Posterior cingulate gyrus (tissue), 11 donors: ENCODE measurements around the gene PHRF1.

Source experiments
- DNase-seq, 10 donors: peaks; one replicate each; pipeline versions ENCODE4 v3.0.0 to v3.0.0-alpha.2; 2020 to 2021; ENCODE audit warnings: mixed read lengths in 3 of 10
- intact Hi-C: fragments of 100-400 bp; cut with DNase I; formaldehyde crosslinking; loops from one replicate; pipeline ENCODE4 v1.15.1; 2023

Gene PHRF1

DNA sequence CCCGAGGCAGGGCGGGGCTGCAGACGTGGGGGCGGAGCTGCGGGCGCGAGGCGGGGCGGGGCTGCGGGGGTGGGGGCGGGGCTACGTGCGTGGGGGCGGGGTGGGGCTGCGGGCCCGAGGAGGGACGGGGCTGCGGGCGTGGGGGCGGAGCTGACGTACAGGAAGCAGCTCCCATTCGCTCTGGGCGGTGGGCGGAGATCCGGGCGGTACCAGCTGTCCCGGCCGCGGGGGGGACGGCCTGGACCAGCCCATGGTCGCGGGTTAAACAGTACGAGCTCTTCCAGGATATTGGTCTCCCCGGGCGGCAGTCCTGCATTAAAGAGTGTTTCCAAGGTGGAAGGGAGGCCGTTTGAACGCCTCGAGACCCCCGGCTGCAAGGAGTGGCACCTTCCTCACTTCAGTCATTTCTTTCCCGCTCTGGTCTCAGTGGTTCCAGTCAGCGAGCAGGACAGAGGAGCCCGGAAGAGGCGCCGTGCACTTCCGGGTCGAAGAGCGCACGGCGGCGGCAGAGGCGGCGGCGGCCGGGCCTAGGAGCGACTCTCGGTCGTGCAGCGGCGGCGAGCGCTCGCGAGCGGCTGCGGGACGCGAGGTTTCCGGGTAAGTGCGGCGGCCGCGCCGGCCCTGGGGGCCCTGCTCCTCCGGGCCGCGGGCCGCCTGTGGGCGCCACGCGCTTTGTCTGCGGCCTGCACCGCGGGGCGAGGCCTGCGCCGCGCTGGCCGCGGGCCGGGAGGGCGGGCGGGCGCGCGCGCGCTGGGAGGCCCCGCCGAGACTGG is at the start of gene PHRF1:
PHRF1 (plus strand) TSS at position 475 of the 773 bp plus-strand sequence. CDS start 5,043 bp downstream, outside the sequence.
- peak; percentile 91 to 99 (median 96) for DNase-seq
- intact Hi-C loops = no loop called here

DNA sequence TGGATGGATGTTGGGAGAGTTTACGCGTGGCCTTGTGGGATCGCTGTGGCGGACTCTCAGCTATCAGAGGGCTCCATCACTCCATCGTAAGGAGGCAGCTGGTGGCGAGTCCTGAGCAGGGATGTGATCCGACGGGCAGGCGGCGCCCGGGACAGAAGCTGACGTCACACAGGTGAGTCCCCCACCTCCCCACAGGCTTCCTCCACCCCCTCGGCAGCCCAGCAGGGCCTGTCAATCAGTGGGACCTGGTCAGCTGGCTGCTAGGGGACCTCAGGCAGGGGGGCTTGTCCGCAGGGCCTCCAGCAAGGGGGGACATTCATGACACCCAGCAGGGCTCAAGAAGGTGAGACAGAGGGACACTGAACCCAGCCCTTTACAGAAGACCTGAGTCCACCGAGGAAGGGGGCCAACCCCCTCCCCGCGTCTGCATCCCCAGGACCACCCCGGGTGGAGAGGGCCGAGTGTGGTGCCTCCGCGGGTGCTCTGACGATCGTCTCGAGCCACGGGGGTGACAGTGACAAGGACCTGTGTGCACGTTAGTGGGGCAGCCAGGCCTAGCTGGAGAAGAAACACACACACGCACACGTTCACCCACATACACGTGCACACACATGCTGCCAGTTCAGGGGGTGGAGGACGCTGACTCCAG is 48.0 kb upstream of the PHRF1 start:
- intact Hi-C loops = no loop called here
- peak in 1 of 10 donors; percentile 61 for DNase-seq

- intact Hi-C loops = no loop called here
- DNase-seq = peak in 1 of 10 donors; percentile 58
Observed at GRCh38 chr11:528815-529727, 47.2 kb upstream of the PHRF1 start.

GRCh38 chr11:529728-530411 is 46.4 kb upstream of the PHRF1 start:
- intact Hi-C loops = no loop called here
- DNase-seq = peak in 2 of 10 donors; percentile 58 to 77

DNA sequence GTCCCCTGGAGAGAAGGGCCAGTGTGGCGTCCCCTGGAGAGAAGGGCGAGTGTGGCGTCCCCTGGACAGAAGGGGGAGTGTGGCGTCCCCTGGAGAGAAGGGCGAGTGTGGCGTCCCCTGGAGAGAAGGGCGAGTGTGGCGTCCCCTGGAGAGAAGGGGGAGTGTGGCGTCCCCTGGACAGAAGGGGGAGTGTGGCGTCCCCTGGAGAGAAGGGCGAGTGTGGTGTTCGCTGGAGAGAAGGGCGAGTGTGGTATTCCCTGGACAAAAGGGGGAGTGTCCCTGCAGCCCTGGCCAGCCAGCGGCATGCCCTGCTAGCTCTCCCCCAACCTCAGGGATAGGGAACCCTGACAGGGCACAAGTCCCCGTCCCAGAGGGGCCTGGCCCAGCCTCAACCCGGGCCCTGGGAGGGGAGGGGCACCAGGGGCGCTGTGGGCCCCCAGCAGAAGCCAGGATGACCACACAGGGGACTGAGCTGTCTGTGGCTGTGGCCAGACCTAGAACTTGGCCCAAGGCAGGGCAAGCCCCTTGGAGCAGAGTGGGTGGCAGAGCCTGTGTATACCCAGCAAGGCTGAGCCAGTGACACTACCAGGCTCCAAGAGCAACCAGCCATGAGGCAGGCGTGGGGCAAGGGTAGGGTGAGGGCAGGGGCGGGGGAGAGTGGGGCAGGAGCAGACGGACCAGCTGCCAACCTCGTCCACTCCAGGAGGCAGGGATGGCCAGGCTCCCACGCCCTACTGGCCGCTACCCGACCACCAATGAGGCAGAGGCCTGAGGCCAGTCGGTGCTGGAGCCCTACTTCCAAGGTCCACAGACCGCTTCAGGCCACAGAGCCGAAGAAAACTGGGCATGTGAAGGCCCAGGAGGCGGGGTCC is 45.1 kb upstream of the PHRF1 start:
- intact Hi-C loops = no loop called here
- peak in 1 of 10 donors; percentile 64 for DNase-seq

DNA sequence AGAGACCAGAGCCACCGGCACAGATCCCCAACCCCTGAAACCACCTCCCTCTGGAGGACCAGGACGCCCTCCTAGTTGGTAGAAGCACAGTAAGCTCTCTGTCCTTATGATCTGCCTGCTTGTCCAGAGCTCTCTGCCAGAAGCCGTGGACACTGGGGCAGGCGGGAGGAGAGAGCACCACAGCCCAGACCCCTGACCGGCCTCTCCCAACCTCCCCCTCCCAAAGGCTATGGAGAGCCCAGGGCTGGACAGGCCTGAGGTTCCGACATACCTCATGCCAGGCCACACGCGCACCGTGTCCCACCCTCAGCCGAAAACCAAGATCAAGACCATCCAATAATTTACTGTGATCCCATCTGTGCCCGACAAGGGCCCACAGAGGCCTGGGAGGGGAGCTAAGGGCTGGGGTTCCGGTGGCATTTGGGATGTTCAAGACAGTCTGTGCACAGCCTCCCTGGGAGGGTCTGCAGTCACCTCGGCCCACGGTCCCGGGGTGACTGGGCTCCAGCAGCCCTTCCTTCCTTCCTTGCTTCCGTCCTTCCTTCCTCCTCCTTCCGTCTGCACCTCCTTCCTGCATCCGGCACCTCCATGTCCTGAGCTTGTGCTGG is 44.2 kb upstream of the PHRF1 start:
- DNase-seq = no peak
- intact Hi-C loops = no loop called here

DNA sequence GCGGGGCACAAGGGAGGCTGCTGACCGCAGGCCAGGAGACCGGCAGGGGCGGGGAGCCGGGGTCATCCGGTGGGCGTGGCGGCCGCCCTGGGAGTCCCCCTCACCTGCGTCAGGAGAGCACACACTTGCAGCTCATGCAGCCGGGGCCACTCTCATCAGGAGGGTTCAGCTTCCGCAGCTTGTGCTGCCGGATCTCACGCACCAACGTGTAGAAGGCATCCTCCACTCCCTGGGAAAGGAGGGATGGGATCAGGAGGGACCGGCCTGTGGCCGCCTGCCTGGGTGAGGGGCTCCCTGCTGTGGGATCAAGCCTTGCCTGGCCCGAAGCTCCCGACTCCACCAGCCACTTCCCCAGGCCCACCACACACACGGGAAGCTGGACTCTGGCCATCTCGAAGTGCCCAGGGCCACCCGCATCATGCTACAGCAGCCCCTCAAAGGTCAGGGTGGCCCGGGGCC is 43.7 kb upstream of the PHRF1 start:
- DNase-seq = no peak

GRCh38 chr11:532986-533585 is 43.2 kb upstream of the PHRF1 start:
- intact Hi-C loops = no loop called here

More for the DNA sequence above, 43.7 kb upstream of the PHRF1 start:
- intact Hi-C loops = no loop called here

DNA sequence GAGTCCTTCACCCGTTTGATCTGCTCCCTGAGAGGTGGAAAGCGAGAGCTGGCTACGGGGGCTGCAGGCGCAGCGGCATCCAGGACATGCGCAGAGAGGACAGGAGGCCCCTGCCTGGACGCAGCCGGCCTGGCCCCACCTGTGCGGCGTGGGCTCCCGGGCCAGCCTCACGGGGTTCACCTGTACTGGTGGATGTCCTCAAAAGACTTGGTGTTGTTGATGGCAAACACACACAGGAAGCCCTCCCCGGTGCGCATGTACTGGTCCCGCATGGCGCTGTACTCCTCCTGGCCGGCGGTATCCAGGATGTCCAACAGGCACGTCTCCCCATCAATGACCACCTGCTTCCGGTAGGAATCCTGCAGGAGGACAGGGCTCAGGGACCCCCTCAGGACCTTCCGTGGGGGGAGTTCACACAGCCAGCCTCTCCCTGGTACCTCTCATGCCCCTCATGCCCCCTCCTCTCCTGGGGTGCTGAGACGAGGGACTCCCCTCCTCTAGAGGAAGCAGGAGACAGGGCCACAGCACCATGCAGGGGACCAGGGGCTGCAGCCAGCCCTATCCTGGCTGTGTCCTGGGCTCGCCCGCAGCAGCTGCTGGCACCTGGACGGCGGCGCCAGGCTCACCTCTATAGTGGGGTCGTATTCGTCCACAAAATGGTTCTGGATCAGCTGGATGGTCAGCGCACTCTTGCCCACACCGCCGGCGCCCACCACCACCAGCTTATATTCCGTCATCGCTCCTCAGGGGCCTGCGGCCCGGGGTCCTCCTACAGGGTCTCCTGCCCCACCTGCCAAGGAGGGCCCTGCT is 42.5 kb upstream of the PHRF1 start:
- intact Hi-C loops = no loop called here
- DNase-seq = peak in 2 of 10 donors; percentile 71 to 80

More at GRCh38 chr11:532986-533585, 43.2 kb upstream of the PHRF1 start:
- DNase-seq = peak in 1 of 10 donors; percentile 81

DNA sequence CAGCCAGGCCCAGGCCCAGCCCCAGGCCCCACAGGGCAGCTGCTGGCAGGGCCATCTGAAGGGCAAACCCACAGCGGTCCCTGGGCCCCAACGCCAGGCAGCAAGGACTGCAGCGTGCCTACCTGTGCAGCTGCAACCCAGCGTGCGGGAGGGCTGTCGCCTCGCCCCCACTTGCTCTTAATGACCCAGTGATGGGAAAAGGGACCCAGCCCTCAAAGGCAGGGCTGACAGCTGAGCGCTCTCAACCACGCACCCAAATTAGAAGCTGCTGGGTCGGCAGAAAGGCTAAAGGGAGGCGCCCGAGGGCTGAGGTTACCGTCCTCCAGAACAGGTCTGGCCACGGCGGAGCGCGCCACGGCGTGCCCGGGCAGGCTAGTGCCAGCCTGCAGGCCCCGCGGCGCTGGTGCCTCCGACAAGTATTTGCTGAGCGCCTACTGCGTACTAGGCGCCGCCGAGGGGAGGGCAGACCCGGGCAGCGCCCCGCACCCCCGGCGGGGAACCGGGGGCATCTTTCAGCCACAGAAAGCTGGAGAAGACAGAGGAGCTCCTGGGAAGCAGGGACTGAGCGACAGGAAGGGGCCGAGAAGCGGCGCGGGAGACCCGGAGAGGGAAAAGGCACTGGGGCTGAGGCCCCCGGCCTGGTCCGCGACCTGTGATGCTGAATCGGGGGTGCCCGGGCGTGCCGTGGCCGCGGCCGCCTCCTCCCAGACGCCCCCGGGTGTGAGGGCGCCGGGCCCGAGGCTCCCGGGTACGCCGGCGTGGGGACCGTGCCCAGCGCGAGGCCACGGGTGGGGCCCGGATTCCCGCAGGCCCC is 41.7 kb upstream of the PHRF1 start:
- DNase-seq = peak in 3 of 10 donors; percentile 69 to 88 (median 81)

DNA sequence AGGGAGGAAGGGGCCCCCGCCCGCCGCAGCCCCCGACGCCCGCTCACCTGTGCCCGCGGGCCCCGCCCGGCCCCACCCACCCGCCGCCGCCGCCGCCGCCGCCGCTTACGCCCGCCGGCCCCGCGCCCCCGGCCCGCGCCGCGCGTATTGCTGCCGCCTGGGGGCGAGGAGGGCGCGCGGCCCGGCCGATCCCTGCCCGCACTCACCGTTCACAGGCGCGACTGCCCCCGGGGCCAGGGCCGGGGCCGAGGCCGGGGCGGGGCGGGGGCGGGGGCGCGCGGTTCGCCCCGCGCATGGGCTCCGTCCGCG is 41.1 kb upstream of the PHRF1 start:
- intact Hi-C loops = no loop called here
- no peak for DNase-seq

More for the DNA sequence above, 41.7 kb upstream of the PHRF1 start:
- intact Hi-C loops = no loop called here

DNA sequence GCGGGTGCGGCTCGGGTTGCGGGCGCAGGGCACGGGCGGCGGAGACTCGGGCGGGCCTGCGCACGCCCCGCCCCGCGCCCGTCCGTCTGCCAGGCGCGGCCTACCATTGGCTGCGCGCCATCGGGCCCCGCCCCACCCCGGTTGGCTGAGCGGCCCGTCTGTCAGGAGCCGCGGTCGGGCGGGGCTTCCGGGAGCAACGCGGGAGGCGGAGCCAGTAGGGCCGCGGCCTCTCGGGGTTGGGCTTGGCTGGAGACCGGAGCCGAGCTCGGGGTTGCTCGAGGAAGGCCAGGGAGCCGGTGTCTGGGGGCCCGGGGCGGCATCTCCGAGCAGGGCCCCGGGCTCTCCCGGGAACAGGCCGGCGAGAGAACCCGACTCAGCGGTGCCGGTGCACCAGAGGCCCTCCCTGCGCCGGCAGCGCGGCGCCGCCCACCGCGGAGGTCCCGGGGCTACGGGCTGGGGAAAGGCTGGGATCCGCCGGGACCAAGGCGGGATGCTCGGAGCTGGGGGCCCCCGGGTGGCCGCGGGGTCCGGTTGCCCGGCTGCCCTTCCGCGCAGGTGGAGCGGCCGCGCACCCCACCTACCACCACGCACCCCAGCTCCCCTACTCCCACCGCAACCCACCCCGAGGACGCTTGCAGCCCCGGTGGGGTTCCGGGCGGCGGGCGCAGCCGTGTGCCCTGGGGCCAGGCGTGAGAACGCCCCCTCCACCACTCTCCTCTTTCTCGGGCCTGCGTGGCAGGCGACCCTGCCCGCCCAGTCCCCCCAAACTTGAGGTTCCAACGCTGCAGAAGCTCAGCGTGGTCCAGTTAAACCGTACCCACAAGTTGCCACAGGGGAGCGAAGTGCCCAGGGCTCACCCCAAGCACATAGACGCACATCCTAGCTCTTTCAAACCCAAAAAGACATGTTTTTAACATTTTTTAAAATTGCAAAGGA is 40.5 kb upstream of the PHRF1 start, which contains the start of gene HRAS:
HRAS (minus strand) TSS at position 58 of the 936 bp plus-strand sequence.
- intact Hi-C loops = no loop called here
- peak; percentile 87 to 100 (median 96) for DNase-seq

GRCh38 chr11:536841-537621 is 39.2 kb upstream of the PHRF1 start, which contains the start of gene LRRC56:
TSS of gene LRRC56 (plus strand) at chr11:537527. CDS start at chr11:540685, 3,158 bp downstream.
- DNase-seq = peak in 7 of 10 donors; percentile 34 to 95 (median 56)
- intact Hi-C loops = no loop called here

- peak in 1 of 10 donors; percentile 5 for DNase-seq
- intact Hi-C loops = no loop called here
Observed at GRCh38 chr11:537622-538430, 38.4 kb upstream of the PHRF1 start.
